ENCODE data around the gene GNAL.
"Not testable (repeated sequence)": the region's sequence is repeated elsewhere in the genome, so short reads cannot be mapped to it uniquely, and the experiment has no call there.

DNA sequence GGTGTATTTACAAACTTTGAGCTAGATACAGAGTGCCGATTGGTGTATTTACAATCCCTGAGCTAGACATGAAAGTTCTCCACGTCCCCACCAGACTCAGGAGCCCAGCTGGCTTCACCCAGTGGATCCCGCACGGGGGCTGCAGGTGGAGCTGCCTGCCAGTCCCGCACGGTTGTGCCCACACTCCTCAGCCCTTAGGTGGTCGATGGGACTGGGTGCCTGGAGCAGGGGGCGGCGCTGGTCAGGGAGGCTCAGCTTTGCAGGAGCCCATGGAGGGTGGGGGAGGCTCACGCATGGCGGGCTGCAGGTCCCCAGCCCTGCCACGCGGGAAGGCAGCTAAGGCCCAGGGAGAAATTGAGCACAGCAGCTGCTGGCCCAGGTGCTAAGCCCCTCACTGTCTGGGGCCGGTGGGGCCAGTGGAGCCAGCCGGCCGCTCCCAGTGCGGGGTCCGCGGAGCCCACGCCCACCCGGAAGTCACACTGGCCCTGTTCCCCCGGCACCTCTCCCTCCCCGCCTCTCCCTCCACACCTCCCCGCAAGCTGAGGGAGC, 27.8 kb downstream of the GNAL start:
- TF ChIP-seq, protein P1, sequence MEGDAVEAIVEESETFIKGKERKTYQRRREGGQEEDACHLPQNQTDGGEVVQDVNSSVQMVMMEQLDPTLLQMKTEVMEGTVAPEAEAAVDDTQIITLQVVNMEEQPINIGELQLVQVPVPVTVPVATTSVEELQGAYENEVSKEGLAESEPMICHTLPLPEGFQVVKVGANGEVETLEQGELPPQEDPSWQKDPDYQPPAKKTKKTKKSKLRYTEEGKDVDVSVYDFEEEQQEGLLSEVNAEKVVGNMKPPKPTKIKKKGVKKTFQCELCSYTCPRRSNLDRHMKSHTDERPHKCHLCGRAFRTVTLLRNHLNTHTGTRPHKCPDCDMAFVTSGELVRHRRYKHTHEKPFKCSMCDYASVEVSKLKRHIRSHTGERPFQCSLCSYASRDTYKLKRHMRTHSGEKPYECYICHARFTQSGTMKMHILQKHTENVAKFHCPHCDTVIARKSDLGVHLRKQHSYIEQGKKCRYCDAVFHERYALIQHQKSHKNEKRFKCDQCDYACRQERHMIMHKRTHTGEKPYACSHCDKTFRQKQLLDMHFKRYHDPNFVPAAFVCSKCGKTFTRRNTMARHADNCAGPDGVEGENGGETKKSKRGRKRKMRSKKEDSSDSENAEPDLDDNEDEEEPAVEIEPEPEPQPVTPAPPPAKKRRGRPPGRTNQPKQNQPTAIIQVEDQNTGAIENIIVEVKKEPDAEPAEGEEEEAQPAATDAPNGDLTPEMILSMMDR (IDR thresholded peaks at IDR 0.05; ENCODE audit: insufficient read depth, low read depth, low read length), result not testable (repeated sequence)
- TF ChIP-seq EZH2 (IDR thresholded peaks at IDR 0.05; ENCODE audit: insufficient read depth, low read length), result not testable (repeated sequence)
